Thoracic aorta (tissue), 2 donors: ENCODE results near the gene C17orf50. TPM values are rescaled to one million over a fixed set of nuclear protein-coding genes. Genes with fewer than 3 reads are reported as not detected.

ENCODE experiments used
- ATAC-seq: fragments of 150-250 bp; one replicate; pipeline ENCODE4 v1.8.0; 2017; ENCODE audit warnings: low read depth; ENCODE audit not compliant: insufficient number of reproducible peaks, low FRiP score
- DNase-seq: peaks from one replicate; pipeline ENCODE4 v3.0.0-alpha.2; 2020; ENCODE audit warnings: low spot score
- H3K27ac ChIP-seq, 2 donors: fragments of 200-600 bp; sonication (generic); 1 replicate in 1 of 2; 2 replicates in 1 of 2; pipeline ENCODE4 v1.5.1; 2016; ENCODE audit warnings: mild to moderate bottlenecking in 2 of 2, moderate library complexity in 2 of 2
- H3K27me3 ChIP-seq: fragments of 200-600 bp; sonication (generic); replicated peaks from 2 replicates; pipeline ENCODE4 v1.6.0; 2016; ENCODE audit warnings: mild to moderate bottlenecking; ENCODE audit not compliant: insufficient read depth
- H3K36me3 ChIP-seq: fragments of 200-600 bp; sonication (generic); one replicate; pipeline ENCODE4 v1.5.1; 2016
- H3K4me1 ChIP-seq, 2 donors: fragments of 200-600 bp; sonication (generic); 1 replicate in 1 of 2; 2 replicates in 1 of 2; pipeline versions ENCODE4 v1.5.1 to v1.6.0; 2016; ENCODE audit warnings: low read depth in 2 of 2, mild to moderate bottlenecking in 1 of 2; ENCODE audit not compliant: control insufficient read depth in 1 of 2
- H3K4me3 ChIP-seq: fragments of 200-600 bp; sonication (generic); 2 replicates; pipeline ENCODE4 v1.5.1; 2016; ENCODE audit warnings: mild to moderate bottlenecking
- H3K9me3 ChIP-seq: fragments of 200-600 bp; sonication (generic); 2 replicates; pipeline ENCODE4 v1.5.1; 2016
- CTCF ChIP-seq: fragments of 200-600 bp; sonication (generic); IDR thresholded peaks from one replicate; pipeline ENCODE4 v1.5.1; 2019; ENCODE audit warnings: antibody characterized with exemption
- total RNA-seq, 2 donors: library from RNA; depleted of rRNA; stranded (reverse); fragments of >200 nt; gene quantifications; one replicate each; pipeline versions ENCODE4 v1.1.0 to v1.2.3, GENCODE V29; 2016

Gene C17orf50
- total RNA-seq, 2 donors from 2014 or later: not detected

- Histone ChIP-seq H3K27me3 (no peaks in the 10 kb centered on the region), H3K9me3 (no peaks in the 10 kb centered on the region), H3K4me3 (no peak overlapping the region), H3K4me1 (peaks cover 42 to 67% of the 10 kb centered on the region in 2 donors), H3K27ac (peak overlapping the region; percentile 76 to 84), H3K36me3 (no peaks in the 10 kb centered on the region)
- no peak for TF ChIP-seq CTCF
- no peak for ATAC-seq
- DNase-seq: no peak
Observed at GRCh38 chr17:35716173-35716572, 44.5 kb upstream of the C17orf50 start.

- no peak for TF ChIP-seq CTCF
- no peak overlapping the region for H3K4me3 ChIP-seq
- no peak for DNase-seq
- H3K27me3 ChIP-seq: no peaks in the 10 kb centered on the region
- peak overlapping the region; percentile 76 to 84 for H3K27ac ChIP-seq
- H3K36me3 ChIP-seq: no peaks in the 10 kb centered on the region
- H3K9me3 ChIP-seq: no peaks in the 10 kb centered on the region
- ATAC-seq: peak; percentile 68
- H3K4me1 ChIP-seq: peaks cover 41 to 62% of the 10 kb centered on the region in 2 donors
Observed at GRCh38 chr17:35716897-35717465, 43.7 kb upstream of the C17orf50 start.

- H3K27me3 ChIP-seq: no peaks in the 10 kb centered on the region
- H3K36me3 ChIP-seq: no peaks in the 10 kb centered on the region
- no peak overlapping the region for H3K4me3 ChIP-seq
- ATAC-seq (no peak), DNase-seq (no peak)
- peak overlapping the region; percentile 76 to 84 for H3K27ac ChIP-seq
- H3K4me1 ChIP-seq: peaks cover 37 to 57% of the 10 kb centered on the region in 2 donors
- TF ChIP-seq CTCF: no peak
- no peaks in the 10 kb centered on the region for H3K9me3 ChIP-seq
Observed at GRCh38 chr17:35717475-35717874, 43.2 kb upstream of the C17orf50 start.

- ATAC-seq (no peak), DNase-seq (no peak)
- H3K9me3 ChIP-seq: no peaks in the 10 kb centered on the region
- TF ChIP-seq CTCF: no peak
- H3K27me3 ChIP-seq: no peaks in the 10 kb centered on the region
- H3K36me3 ChIP-seq: peaks cover 18% of the 10 kb centered on the region
- H3K27ac ChIP-seq: no peak overlapping the region
- H3K4me3 ChIP-seq: no peak overlapping the region
- H3K4me1 ChIP-seq: peaks cover 0 to 18% of the 10 kb centered on the region in 2 donors
Observed at GRCh38 chr17:35723735-35724134, 37.0 kb upstream of the C17orf50 start.

- Histone ChIP-seq H3K4me1 (peaks cover 0 to 18% of the 10 kb centered on the region in 2 donors), H3K4me3 (no peak overlapping the region), H3K9me3 (no peaks in the 10 kb centered on the region), H3K27me3 (no peaks in the 10 kb centered on the region), H3K27ac (no peak overlapping the region), H3K36me3 (peaks cover 18% of the 10 kb centered on the region)
- DNase-seq (no peak), ATAC-seq (no peak)
- TF ChIP-seq CTCF: no peak
Observed at GRCh38 chr17:35725058-35725457, 35.6 kb upstream of the C17orf50 start.
